Rectal smooth muscle tissue (tissue), 1 donor: ENCODE results near the gene APBB1.
A peak's percentile ranks its signal among the peaks of the same experiment; 100 is the strongest.

Experiments used
- H3K27ac ChIP-seq: one replicate; pipeline ENCODE4 v1.7.0; 2013; ENCODE audit warnings: low read depth, low read length, inconsistent platforms
- H3K27me3 ChIP-seq: one replicate; pipeline ENCODE4 v1.7.0; 2013; ENCODE audit warnings: low read length; ENCODE audit not compliant: control insufficient read depth, insufficient read depth
- H3K36me3 ChIP-seq: one replicate; pipeline ENCODE4 v1.7.0; 2013; ENCODE audit warnings: low read length; ENCODE audit not compliant: control insufficient read depth, insufficient read depth
- H3K4me1 ChIP-seq: one replicate; pipeline ENCODE4 v1.7.0; 2013; ENCODE audit warnings: low read length; ENCODE audit not compliant: control insufficient read depth, insufficient read depth
- H3K4me3 ChIP-seq: one replicate; pipeline ENCODE4 v1.7.0; 2013; ENCODE audit warnings: low read length
- H3K9ac ChIP-seq: one replicate; pipeline ENCODE4 v1.7.0; 2013; ENCODE audit warnings: low read length

APBB1 gene

GRCh38 chr11:6438979-6439571 lies 20.2 kb upstream of the APBB1 start:
- Histone ChIP-seq H3K4me1 (no peaks in the 10 kb centered on the region), H3K27me3 (no peaks in the 10 kb centered on the region), H3K9ac (no peak overlapping the region), H3K4me3 (no peak overlapping the region), H3K36me3 (no peaks in the 10 kb centered on the region), H3K27ac (no peak overlapping the region)

GRCh38 chr11:6437993-6438392 lies 19.1 kb upstream of the APBB1 start:
- Histone ChIP-seq H3K4me3 (no peak overlapping the region), H3K9ac (no peak overlapping the region), H3K27me3 (no peaks in the 10 kb centered on the region), H3K27ac (no peak overlapping the region), H3K4me1 (no peaks in the 10 kb centered on the region), H3K36me3 (no peaks in the 10 kb centered on the region)

- H3K27ac ChIP-seq = no peak overlapping the region
- no peaks in the 10 kb centered on the region for H3K27me3 ChIP-seq
- no peak overlapping the region for H3K9ac ChIP-seq
- no peak overlapping the region for H3K4me3 ChIP-seq
- no peaks in the 10 kb centered on the region for H3K36me3 ChIP-seq
- no peaks in the 10 kb centered on the region for H3K4me1 ChIP-seq
These were observed 18.5 kb upstream of the APBB1 start for GRCh38 chr11:6437423-6437822.

GRCh38 chr11:6433998-6434660 lies 15.2 kb upstream of the APBB1 start:
- H3K27ac ChIP-seq = no peak overlapping the region
- H3K36me3 ChIP-seq = no peaks in the 10 kb centered on the region
- H3K27me3 ChIP-seq = no peaks in the 10 kb centered on the region
- H3K4me1 ChIP-seq = no peaks in the 10 kb centered on the region
- no peak overlapping the region for H3K9ac ChIP-seq
- H3K4me3 ChIP-seq = no peak overlapping the region

GRCh38 chr11:6431861-6432260 lies 13.0 kb upstream of the APBB1 start:
- no peaks in the 10 kb centered on the region for H3K4me1 ChIP-seq
- no peaks in the 10 kb centered on the region for H3K27me3 ChIP-seq
- no peaks in the 10 kb centered on the region for H3K36me3 ChIP-seq
- H3K9ac ChIP-seq = no peak overlapping the region
- H3K27ac ChIP-seq = no peak overlapping the region
- no peak overlapping the region for H3K4me3 ChIP-seq

GRCh38 chr11:6427516-6427915 lies 8.6 kb upstream of the APBB1 start:
- H3K27me3 ChIP-seq = no peaks in the 10 kb centered on the region
- H3K4me3 ChIP-seq = no peak overlapping the region
- H3K36me3 ChIP-seq = no peaks in the 10 kb centered on the region
- no peaks in the 10 kb centered on the region for H3K4me1 ChIP-seq
- no peak overlapping the region for H3K9ac ChIP-seq
- no peak overlapping the region for H3K27ac ChIP-seq

GRCh38 chr11:6420677-6421076 lies 1.8 kb upstream of the APBB1 start:
- Histone ChIP-seq H3K4me1 (peaks cover 9% of the 10 kb centered on the region), H3K9ac (no peak overlapping the region), H3K27me3 (no peaks in the 10 kb centered on the region), H3K36me3 (no peaks in the 10 kb centered on the region), H3K4me3 (no peak overlapping the region), H3K27ac (no peak overlapping the region)

- H3K27me3 ChIP-seq = no peaks in the 10 kb centered on the region
- peaks cover 9% of the 10 kb centered on the region for H3K4me1 ChIP-seq
- no peaks in the 10 kb centered on the region for H3K36me3 ChIP-seq
- H3K27ac ChIP-seq = peak overlapping the region; percentile 89
- H3K9ac ChIP-seq = peak overlapping the region; percentile 26
- peak overlapping the region; percentile 79 for H3K4me3 ChIP-seq
These were observed 311 bp downstream of the APBB1 start for GRCh38 chr11:6418557-6419008.

- H3K4me1 ChIP-seq = peaks cover 9% of the 10 kb centered on the region
- H3K36me3 ChIP-seq = no peaks in the 10 kb centered on the region
- H3K27ac ChIP-seq = peak overlapping the region; percentile 89
- H3K9ac ChIP-seq = no peak overlapping the region
- H3K4me3 ChIP-seq = peak overlapping the region; percentile 79
- H3K27me3 ChIP-seq = no peaks in the 10 kb centered on the region
These were observed 862 bp downstream of the APBB1 start for GRCh38 chr11:6417907-6418556.

- Histone ChIP-seq H3K4me1 (peaks cover 9% of the 10 kb centered on the region), H3K27ac (no peak overlapping the region), H3K36me3 (no peaks in the 10 kb centered on the region), H3K4me3 (no peak overlapping the region), H3K9ac (no peak overlapping the region), H3K27me3 (no peaks in the 10 kb centered on the region)
These were observed 3.1 kb downstream of the APBB1 start for GRCh38 chr11:6415797-6416196.

GRCh38 chr11:6414874-6415328 lies 4.0 kb downstream of the APBB1 start:
- Histone ChIP-seq H3K36me3 (peaks cover 4% of the 10 kb centered on the region), H3K4me3 (no peak overlapping the region), H3K9ac (no peak overlapping the region), H3K27ac (no peak overlapping the region), H3K4me1 (peaks cover 7% of the 10 kb centered on the region), H3K27me3 (no peaks in the 10 kb centered on the region)

- H3K36me3 ChIP-seq = peaks cover 4% of the 10 kb centered on the region
- no peak overlapping the region for H3K4me3 ChIP-seq
- no peak overlapping the region for H3K27ac ChIP-seq
- H3K27me3 ChIP-seq = no peaks in the 10 kb centered on the region
- H3K9ac ChIP-seq = no peak overlapping the region
- peaks cover 2% of the 10 kb centered on the region for H3K4me1 ChIP-seq
These were observed 5.1 kb downstream of the APBB1 start for GRCh38 chr11:6413791-6414201.
